ENCODE measurements around the gene MPP2.

Gene MPP2

DNA sequence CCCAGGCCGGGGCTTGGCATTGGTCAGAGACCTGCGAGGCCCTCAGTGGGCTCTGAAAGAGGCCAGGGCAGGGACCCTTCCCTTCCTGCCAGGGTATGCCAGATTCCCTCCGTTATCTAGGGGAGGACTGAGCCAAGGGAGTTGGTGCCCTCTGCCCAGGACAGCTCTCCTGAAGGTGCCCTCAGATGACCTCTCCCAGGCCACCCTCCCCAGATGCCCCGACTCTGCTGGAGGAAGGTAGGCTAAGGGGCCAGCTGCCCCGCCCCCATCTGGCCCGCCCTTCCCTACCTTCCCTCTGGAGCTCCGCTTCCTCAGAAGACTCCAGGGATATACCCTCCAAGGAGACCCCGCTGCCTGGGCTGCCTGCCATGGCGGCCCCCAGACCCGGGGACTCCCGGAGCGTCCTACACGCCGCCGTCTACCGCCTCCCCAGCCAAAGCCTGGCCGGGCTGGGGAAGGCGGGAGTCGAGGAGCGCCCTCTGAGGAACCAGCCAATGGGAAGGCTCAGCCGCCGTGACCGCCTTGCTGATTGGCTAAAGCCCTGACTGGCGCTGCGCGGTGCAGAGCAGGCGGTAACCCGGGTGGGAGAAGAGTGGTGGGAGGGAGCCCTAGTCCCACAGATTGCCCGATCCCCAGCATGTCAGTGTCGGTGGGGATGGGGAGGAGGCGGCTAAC, 7.0 kb downstream of the MPP2 start:
- ChIA-PET CTCF (interaction anchor here (0.5 to 5.5 kb wide), 8 partner anchors 10 to 1783 kb away, joined by 3 to 39 read pairs (median 6); no protein-coding TSS in a partner anchor), POLR2A (interaction anchor here (0.5 to 1.0 kb wide), 3 partner anchors 11 to 375 kb away, joined by 3 to 8 read pairs (median 5); no protein-coding TSS in a partner anchor)
- peaks cover 0 to 14% of the 10 kb centered on the region in 2 experiments; a peak in 2 of 3 replicates for H3K36me3 ChIP-seq (ENCODE audit: control insufficient read depth in 2 of 2, insufficient read depth in 1 of 2, low read length in 2 of 2)
- H3K27ac ChIP-seq (ENCODE audit: extremely low read depth, low read depth, low read length) = peak overlapping the region; percentile 47; the same call in 1 of the 2 replicates
- H3K4me1 ChIP-seq (ENCODE audit: control insufficient read depth, insufficient read depth, low read length) = peaks cover 11% of the 10 kb centered on the region; the same call in 1 of the 2 replicates
- H3K4me3 ChIP-seq (ENCODE audit: low read depth, low read length) = peak overlapping the region; percentile 48
- no peaks in the 10 kb centered on the region for H3K9me3 ChIP-seq (ENCODE audit: control insufficient read depth, insufficient read depth, low read depth, low read length)
- TF ChIP-seq ZSCAN30 (tag by site-specific recombination; IDR thresholded peaks at IDR 0.05) (no peak), EGR2 (tag by site-specific recombination; IDR thresholded peaks at IDR 0.05; ENCODE audit: low read depth) (peak; percentile 84), ZNF354C (tag by site-specific recombination; IDR thresholded peaks at IDR 0.05; ENCODE audit: borderline replicate concordance, low read depth) (no peak), KLF16 (tag by site-specific recombination; IDR thresholded peaks at IDR 0.05) (no peak), GLIS1 (tag by site-specific recombination; IDR thresholded peaks at IDR 0.05) (peak; percentile 84), ZBTB48 (tag by site-specific recombination; IDR thresholded peaks at IDR 0.05) (0 out of 2 replicates have a peak, but pooled peaks have one; percentile 39), ZBTB20 (tag by site-specific recombination; IDR thresholded peaks at IDR 0.05) (peak; percentile 54; the same call in 1 of the 2 replicates), SP2 (tag by site-specific recombination; IDR thresholded peaks at IDR 0.05) (peak; percentile 96), ZBTB26 (tag by site-specific recombination; optimal IDR thresholded peaks at IDR 0.05) (peak; percentile 32), ZNF18 (tag by site-specific recombination; IDR thresholded peaks at IDR 0.05) (no peak), BCL11B (tag by site-specific recombination; IDR thresholded peaks at IDR 0.05; ENCODE audit: low read depth) (peak; percentile 62; the same call in 1 of the 2 replicates), YY2 (tag by site-specific recombination; IDR thresholded peaks at IDR 0.05) (peak; percentile 44; the same call in 1 of the 2 replicates), ZNF600 (tag by site-specific recombination; IDR thresholded peaks at IDR 0.05) (peak; percentile 95), BCL11A (tag by site-specific recombination; IDR thresholded peaks at IDR 0.05; ENCODE audit: low read depth) (peak; percentile 56; the same call in 1 of the 2 replicates), ZNF416 (tag by site-specific recombination; IDR thresholded peaks at IDR 0.05) (no peak), ZEB2 (tag by site-specific recombination; IDR thresholded peaks at IDR 0.05) (peak; percentile 52; the same call in 1 of the 2 replicates), ZIC2 (tag by site-specific recombination; IDR thresholded peaks at IDR 0.05) (peak; percentile 47), ZNF707 (tag by site-specific recombination; IDR thresholded peaks at IDR 0.05) (no peak), ZFHX2 (tag by site-specific recombination; conservative IDR thresholded peaks at IDR 0.05) (peak; percentile 88)
- TF ChIP-seq, protein P1, sequence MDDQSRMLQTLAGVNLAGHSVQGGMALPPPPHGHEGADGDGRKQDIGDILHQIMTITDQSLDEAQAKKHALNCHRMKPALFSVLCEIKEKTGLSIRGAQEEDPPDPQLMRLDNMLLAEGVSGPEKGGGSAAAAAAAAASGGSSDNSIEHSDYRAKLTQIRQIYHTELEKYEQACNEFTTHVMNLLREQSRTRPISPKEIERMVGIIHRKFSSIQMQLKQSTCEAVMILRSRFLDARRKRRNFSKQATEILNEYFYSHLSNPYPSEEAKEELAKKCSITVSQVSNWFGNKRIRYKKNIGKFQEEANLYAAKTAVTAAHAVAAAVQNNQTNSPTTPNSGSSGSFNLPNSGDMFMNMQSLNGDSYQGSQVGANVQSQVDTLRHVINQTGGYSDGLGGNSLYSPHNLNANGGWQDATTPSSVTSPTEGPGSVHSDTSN (CRISPR knock-in tag; IDR thresholded peaks at IDR 0.05) = 0 out of 2 replicates have a peak, but pooled peaks have one; percentile 27
- TF ChIP-seq, protein P2, sequence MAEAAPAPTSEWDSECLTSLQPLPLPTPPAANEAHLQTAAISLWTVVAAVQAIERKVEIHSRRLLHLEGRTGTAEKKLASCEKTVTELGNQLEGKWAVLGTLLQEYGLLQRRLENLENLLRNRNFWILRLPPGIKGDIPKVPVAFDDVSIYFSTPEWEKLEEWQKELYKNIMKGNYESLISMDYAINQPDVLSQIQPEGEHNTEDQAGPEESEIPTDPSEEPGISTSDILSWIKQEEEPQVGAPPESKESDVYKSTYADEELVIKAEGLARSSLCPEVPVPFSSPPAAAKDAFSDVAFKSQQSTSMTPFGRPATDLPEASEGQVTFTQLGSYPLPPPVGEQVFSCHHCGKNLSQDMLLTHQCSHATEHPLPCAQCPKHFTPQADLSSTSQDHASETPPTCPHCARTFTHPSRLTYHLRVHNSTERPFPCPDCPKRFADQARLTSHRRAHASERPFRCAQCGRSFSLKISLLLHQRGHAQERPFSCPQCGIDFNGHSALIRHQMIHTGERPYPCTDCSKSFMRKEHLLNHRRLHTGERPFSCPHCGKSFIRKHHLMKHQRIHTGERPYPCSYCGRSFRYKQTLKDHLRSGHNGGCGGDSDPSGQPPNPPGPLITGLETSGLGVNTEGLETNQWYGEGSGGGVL (tag by site-specific recombination; IDR thresholded peaks at IDR 0.05) = peak; percentile 64; the same call in 1 of the 2 replicates
- TF ChIP-seq, protein P3, sequence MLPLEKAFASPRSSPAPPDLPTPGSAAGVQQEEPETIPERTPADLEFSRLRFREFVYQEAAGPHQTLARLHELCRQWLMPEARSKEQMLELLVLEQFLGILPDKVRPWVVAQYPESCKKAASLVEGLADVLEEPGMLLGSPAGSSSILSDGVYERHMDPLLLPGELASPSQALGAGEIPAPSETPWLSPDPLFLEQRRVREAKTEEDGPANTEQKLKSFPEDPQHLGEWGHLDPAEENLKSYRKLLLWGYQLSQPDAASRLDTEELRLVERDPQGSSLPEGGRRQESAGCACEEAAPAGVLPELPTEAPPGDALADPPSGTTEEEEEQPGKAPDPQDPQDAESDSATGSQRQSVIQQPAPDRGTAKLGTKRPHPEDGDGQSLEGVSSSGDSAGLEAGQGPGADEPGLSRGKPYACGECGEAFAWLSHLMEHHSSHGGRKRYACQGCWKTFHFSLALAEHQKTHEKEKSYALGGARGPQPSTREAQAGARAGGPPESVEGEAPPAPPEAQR (tag by site-specific recombination; IDR thresholded peaks at IDR 0.05) = no peak
- TF ChIP-seq, protein P4, sequence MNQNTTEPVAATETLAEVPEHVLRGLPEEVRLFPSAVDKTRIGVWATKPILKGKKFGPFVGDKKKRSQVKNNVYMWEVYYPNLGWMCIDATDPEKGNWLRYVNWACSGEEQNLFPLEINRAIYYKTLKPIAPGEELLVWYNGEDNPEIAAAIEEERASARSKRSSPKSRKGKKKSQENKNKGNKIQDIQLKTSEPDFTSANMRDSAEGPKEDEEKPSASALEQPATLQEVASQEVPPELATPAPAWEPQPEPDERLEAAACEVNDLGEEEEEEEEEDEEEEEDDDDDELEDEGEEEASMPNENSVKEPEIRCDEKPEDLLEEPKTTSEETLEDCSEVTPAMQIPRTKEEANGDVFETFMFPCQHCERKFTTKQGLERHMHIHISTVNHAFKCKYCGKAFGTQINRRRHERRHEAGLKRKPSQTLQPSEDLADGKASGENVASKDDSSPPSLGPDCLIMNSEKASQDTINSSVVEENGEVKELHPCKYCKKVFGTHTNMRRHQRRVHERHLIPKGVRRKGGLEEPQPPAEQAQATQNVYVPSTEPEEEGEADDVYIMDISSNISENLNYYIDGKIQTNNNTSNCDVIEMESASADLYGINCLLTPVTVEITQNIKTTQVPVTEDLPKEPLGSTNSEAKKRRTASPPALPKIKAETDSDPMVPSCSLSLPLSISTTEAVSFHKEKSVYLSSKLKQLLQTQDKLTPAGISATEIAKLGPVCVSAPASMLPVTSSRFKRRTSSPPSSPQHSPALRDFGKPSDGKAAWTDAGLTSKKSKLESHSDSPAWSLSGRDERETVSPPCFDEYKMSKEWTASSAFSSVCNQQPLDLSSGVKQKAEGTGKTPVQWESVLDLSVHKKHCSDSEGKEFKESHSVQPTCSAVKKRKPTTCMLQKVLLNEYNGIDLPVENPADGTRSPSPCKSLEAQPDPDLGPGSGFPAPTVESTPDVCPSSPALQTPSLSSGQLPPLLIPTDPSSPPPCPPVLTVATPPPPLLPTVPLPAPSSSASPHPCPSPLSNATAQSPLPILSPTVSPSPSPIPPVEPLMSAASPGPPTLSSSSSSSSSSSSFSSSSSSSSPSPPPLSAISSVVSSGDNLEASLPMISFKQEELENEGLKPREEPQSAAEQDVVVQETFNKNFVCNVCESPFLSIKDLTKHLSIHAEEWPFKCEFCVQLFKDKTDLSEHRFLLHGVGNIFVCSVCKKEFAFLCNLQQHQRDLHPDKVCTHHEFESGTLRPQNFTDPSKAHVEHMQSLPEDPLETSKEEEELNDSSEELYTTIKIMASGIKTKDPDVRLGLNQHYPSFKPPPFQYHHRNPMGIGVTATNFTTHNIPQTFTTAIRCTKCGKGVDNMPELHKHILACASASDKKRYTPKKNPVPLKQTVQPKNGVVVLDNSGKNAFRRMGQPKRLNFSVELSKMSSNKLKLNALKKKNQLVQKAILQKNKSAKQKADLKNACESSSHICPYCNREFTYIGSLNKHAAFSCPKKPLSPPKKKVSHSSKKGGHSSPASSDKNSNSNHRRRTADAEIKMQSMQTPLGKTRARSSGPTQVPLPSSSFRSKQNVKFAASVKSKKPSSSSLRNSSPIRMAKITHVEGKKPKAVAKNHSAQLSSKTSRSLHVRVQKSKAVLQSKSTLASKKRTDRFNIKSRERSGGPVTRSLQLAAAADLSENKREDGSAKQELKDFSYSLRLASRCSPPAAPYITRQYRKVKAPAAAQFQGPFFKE (tag by site-specific recombination; IDR thresholded peaks at IDR 0.05; ENCODE audit: borderline replicate concordance) = no peak
